SKM-1 treated with dmso at 0.1 percent for 144 hours (cell line): ENCODE measurements around the gene ARHGAP30.
"Not testable (repeated sequence)": the region's sequence is repeated elsewhere in the genome, so short reads cannot be mapped to it uniquely, and the experiment has no call there.

Source experiments
- DNase-seq: peaks from one replicate; lab custom pipeline; 2025; ENCODE audit not compliant: unreplicated experiment; lab: John Stamatoyannopoulos, UW

ARHGAP30 gene

GRCh38 chr1:161073474-161074121, 3.9 kb upstream of the ARHGAP30 start:
- DNase-seq: no peak

GRCh38 chr1:161072751-161073449, 3.2 kb upstream of the ARHGAP30 start:
- no peak for DNase-seq

GRCh38 chr1:161071886-161072371, 2.2 kb upstream of the ARHGAP30 start:
- DNase-seq: peak; percentile 58

- no peak for DNase-seq
Observed at GRCh38 chr1:161070761-161071160, 1.1 kb upstream of the ARHGAP30 start.

- DNase-seq: no peak
Observed at GRCh38 chr1:161069241-161069640, 450 bp downstream of the ARHGAP30 start.

GRCh38 chr1:161068306-161069234, 1.1 kb downstream of the ARHGAP30 start:
- DNase-seq: peak; percentile 98

- DNase-seq: no peak
Observed at GRCh38 chr1:161066694-161067093, 3.0 kb downstream of the ARHGAP30 start.

- not testable (repeated sequence) for DNase-seq
Observed at GRCh38 chr1:161065681-161066080, 4.0 kb downstream of the ARHGAP30 start.

GRCh38 chr1:161063936-161064335, 5.8 kb downstream of the ARHGAP30 start:
- not testable (repeated sequence) for DNase-seq

DNA sequence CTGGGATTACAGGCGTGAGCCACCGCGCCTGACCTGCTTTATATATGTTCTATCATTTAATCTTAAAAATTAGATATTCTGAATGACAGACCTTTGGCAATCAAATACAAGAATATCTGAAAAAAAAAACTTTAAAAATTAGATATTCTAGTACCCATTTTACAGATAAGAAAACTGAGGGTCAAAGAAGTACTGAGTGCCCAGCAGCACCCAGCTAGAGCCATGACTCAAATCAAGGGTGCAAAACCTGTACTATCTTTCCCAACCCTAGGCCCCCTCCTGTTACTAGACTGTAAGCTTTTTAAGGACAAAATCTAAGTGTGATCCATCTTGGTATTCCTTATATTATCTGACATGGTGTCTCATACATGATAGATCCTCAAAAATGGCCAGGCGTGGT, 8.3 kb downstream of the ARHGAP30 start:
- no peak for DNase-seq

DNA sequence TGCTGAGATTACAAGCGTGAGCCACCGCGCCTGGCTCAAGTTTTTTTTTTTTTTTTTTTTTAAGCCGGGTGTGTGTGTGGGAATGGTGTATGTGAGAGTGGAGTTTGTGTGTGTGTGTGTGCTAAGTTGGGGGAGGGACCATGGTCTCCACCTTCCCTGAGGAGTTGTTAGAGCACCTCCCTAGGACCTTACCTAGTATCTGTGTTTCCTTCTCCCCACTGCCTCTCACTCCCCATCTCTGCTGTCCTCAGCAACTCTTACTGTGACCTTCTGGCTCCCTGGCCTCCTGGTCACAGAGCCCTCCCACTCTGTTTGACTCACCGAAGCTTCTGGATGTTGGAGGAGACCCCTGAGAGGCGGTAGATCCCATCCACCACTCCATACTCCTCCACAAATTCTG, 10.4 kb downstream of the ARHGAP30 start:
- no peak for DNase-seq

- DNase-seq: peak; percentile 38
Observed at GRCh38 chr1:161054805-161055204, 14.9 kb downstream of the ARHGAP30 start.

DNA sequence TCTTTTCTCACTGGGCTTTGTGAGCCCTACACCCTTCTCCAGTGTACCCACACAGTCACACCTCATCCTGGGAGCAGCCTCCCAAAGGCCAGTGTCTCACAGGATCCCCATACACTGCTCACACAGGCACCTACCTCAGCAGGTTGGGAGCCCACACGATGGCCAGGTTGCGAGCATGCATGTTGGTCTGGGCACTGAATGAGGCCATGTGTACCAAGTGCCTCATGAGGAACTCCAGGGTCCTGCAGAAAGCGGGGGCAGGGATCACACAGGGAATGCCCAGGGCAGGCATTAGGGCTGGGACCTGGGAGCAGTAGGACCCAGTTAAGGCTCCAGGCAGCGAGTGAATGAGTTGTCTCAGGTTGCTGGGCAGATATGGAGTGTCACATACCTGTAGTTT, 15.5 kb downstream of the ARHGAP30 start:
- DNase-seq: no peak

DNA sequence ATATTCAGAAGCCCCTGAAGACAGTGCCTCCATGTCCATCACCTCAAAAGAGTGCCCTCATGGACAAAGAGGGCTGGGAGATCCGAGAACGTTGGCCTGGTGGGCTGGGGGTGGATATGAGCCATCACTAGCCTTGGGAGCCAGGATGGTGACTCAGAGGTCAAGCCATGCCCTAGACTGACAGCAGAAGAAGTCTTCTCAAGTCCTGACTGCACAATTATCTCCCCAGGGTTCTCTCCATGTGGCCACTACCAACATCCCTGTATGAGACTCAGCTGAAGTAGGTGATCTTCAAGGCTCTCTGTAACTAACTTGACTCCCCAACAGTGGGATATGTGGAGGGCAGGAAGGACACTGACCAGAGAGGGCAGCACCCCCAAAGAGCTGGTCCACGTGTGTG, 16.8 kb downstream of the ARHGAP30 start:
- no peak for DNase-seq

DNA sequence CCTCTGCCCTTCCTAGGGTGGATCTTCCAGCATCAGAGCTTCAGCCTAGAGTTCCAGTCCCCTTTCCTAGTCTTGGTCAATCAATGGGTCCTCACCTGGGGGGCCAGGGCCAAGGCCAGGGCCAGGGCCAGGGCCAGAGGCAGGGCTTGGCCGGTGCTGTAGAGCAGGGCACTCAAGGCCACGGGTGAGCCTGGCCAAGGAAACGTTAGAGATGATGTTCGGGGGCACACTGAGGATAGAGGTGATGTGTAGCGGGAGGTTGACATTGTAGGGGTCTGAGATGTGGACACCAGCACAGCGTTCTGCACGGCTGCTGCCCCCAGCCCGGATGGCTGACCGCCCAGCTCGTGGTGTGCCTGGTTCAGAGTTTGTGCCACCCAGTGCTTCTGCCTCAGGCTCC, 18.5 kb downstream of the ARHGAP30 start:
- no peak for DNase-seq

GRCh38 chr1:161048949-161049722, 20.6 kb downstream of the ARHGAP30 start:
- DNase-seq: no peak

- no peak for DNase-seq
Observed at GRCh38 chr1:161047436-161048420, 22.0 kb downstream of the ARHGAP30 start.

GRCh38 chr1:161046605-161047228, 23.0 kb downstream of the ARHGAP30 start:
- DNase-seq: peak; percentile 94
